DOHH2 (cell line): ENCODE results near the gene TARBP1.

Source experiments
- EZH2phosphoT487 ChIP-seq: fragments of 200-600 bp; sonication (generic); IDR thresholded peaks from 2 replicates; pipeline ENCODE4 v1.6.1; 2017; ENCODE audit warnings: borderline replicate concordance, mild to moderate bottlenecking, antibody characterized with exemption, low read length, moderate library complexity, mixed read lengths
- TF ChIP-seq, protein P1 (sequence below): fragments of 200-600 bp; sonication (generic); IDR thresholded peaks from one replicate; pipeline ENCODE4 v1.5.1; 2014; ENCODE audit warnings: antibody characterized with exemption, mild to moderate bottlenecking, low read depth, low read length; ENCODE audit not compliant: poor library complexity, severe bottlenecking

GRCh38 chr1:234466945-234467344, 12.0 kb downstream of the TARBP1 start:
- TF ChIP-seq, protein P1, sequence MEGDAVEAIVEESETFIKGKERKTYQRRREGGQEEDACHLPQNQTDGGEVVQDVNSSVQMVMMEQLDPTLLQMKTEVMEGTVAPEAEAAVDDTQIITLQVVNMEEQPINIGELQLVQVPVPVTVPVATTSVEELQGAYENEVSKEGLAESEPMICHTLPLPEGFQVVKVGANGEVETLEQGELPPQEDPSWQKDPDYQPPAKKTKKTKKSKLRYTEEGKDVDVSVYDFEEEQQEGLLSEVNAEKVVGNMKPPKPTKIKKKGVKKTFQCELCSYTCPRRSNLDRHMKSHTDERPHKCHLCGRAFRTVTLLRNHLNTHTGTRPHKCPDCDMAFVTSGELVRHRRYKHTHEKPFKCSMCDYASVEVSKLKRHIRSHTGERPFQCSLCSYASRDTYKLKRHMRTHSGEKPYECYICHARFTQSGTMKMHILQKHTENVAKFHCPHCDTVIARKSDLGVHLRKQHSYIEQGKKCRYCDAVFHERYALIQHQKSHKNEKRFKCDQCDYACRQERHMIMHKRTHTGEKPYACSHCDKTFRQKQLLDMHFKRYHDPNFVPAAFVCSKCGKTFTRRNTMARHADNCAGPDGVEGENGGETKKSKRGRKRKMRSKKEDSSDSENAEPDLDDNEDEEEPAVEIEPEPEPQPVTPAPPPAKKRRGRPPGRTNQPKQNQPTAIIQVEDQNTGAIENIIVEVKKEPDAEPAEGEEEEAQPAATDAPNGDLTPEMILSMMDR: no peak
- TF ChIP-seq EZH2phosphoT487: no peak
